ENCODE measurements around the gene SCUBE3. TPM values are rescaled to one million over a fixed set of nuclear protein-coding genes. Genes with fewer than 3 reads are reported as not detected.

The SCUBE3 gene
- total RNA-seq, 1 donor from 2014 or later = 1.8 TPM

GRCh38 chr6:35230498-35230897 is 16.7 kb downstream of the SCUBE3 start:
- DNase-seq (ENCODE audit: low read depth) = no peak
- H3K4me3 ChIP-seq (ENCODE audit: low read depth, low read length) = no peak overlapping the region
- H3K27me3 ChIP-seq (ENCODE audit: control insufficient read depth, insufficient read depth, low read length) = no peaks in the 10 kb centered on the region
- H3K36me3 ChIP-seq (ENCODE audit: control insufficient read depth, insufficient read depth, low read length) = no peaks in the 10 kb centered on the region
- TF ChIP-seq, protein P1, sequence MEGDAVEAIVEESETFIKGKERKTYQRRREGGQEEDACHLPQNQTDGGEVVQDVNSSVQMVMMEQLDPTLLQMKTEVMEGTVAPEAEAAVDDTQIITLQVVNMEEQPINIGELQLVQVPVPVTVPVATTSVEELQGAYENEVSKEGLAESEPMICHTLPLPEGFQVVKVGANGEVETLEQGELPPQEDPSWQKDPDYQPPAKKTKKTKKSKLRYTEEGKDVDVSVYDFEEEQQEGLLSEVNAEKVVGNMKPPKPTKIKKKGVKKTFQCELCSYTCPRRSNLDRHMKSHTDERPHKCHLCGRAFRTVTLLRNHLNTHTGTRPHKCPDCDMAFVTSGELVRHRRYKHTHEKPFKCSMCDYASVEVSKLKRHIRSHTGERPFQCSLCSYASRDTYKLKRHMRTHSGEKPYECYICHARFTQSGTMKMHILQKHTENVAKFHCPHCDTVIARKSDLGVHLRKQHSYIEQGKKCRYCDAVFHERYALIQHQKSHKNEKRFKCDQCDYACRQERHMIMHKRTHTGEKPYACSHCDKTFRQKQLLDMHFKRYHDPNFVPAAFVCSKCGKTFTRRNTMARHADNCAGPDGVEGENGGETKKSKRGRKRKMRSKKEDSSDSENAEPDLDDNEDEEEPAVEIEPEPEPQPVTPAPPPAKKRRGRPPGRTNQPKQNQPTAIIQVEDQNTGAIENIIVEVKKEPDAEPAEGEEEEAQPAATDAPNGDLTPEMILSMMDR (IDR thresholded peaks at IDR 0.05; ENCODE audit: insufficient read depth, low read length, poor library complexity, severe bottlenecking) = no peak

DNA sequence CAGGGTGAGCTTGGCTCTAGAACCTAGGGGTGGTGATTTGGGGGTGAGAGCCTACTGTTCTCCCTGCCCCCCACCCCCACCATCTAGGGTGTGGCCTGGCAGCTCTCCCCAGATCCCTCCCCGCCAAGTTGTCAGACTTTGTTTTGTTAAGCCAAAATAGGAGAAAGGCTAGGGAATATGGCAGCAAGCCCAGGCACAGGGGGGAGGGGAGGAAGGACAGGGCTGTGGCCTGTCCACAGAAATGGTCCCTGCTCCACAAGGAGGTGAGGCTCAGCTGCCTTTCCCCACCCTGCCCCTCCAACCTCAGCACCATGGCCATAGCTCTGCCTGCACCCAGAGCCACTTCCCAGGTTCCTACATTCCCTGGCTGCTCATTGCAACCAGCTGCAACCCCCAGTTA is 17.2 kb downstream of the SCUBE3 start:
- no peaks in the 10 kb centered on the region for H3K36me3 ChIP-seq (ENCODE audit: control insufficient read depth, insufficient read depth, low read length)
- H3K4me3 ChIP-seq (ENCODE audit: low read depth, low read length) = no peak overlapping the region
- DNase-seq (ENCODE audit: low read depth) = no peak
- TF ChIP-seq, protein P1 (IDR thresholded peaks at IDR 0.05; ENCODE audit: insufficient read depth, low read length, poor library complexity, severe bottlenecking) = no peak
- no peaks in the 10 kb centered on the region for H3K27me3 ChIP-seq (ENCODE audit: control insufficient read depth, insufficient read depth, low read length)

- no peaks in the 10 kb centered on the region for H3K36me3 ChIP-seq (ENCODE audit: control insufficient read depth, insufficient read depth, low read length)
- TF ChIP-seq, protein P1 (IDR thresholded peaks at IDR 0.05; ENCODE audit: insufficient read depth, low read length, poor library complexity, severe bottlenecking) = no peak
- DNase-seq (ENCODE audit: low read depth) = no peak
- H3K4me3 ChIP-seq (ENCODE audit: low read depth, low read length) = no peak overlapping the region
- no peaks in the 10 kb centered on the region for H3K27me3 ChIP-seq (ENCODE audit: control insufficient read depth, insufficient read depth, low read length)
Measured at GRCh38 chr6:35231563-35231962, 17.8 kb downstream of the SCUBE3 start.

- no peak for DNase-seq (ENCODE audit: low read depth)
- TF ChIP-seq, protein P1 (IDR thresholded peaks at IDR 0.05; ENCODE audit: insufficient read depth, low read length, poor library complexity, severe bottlenecking) = no peak
- Histone ChIP-seq H3K27me3 (ENCODE audit: control insufficient read depth, insufficient read depth, low read length) (no peaks in the 10 kb centered on the region), H3K4me3 (ENCODE audit: low read depth, low read length) (no peak overlapping the region), H3K36me3 (ENCODE audit: control insufficient read depth, insufficient read depth, low read length) (no peaks in the 10 kb centered on the region)
Measured at GRCh38 chr6:35234901-35235300, 21.1 kb downstream of the SCUBE3 start.

GRCh38 chr6:35236223-35236622 is 22.5 kb downstream of the SCUBE3 start:
- TF ChIP-seq, protein P1 (IDR thresholded peaks at IDR 0.05; ENCODE audit: insufficient read depth, low read length, poor library complexity, severe bottlenecking) = no peak
- no peak overlapping the region for H3K4me3 ChIP-seq (ENCODE audit: low read depth, low read length)
- DNase-seq (ENCODE audit: low read depth) = no peak
- no peaks in the 10 kb centered on the region for H3K27me3 ChIP-seq (ENCODE audit: control insufficient read depth, insufficient read depth, low read length)
- no peaks in the 10 kb centered on the region for H3K36me3 ChIP-seq (ENCODE audit: control insufficient read depth, insufficient read depth, low read length)

DNA sequence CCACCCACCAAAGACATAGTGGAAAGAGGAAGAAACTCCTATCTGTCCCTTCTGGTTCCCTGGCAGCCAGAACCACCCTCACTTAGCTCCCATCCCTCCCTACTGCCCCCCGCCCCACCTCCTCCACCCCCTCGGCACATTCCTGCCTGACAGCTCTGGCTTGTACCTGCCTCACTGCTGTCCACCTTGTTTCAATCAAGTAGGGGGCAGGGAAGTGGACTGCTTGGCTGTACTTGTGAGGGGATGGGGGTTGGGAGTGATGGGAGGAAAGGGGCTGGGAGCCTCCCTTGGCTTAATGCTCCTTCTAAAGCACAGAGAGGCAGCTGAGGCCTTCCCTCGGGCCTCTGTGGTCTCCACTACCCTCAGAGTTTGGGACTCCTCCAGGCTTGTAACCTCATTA is 23.7 kb downstream of the SCUBE3 start:
- TF ChIP-seq, protein P1 (IDR thresholded peaks at IDR 0.05; ENCODE audit: insufficient read depth, low read length, poor library complexity, severe bottlenecking) = no peak
- H3K4me3 ChIP-seq (ENCODE audit: low read depth, low read length) = no peak overlapping the region
- no peaks in the 10 kb centered on the region for H3K36me3 ChIP-seq (ENCODE audit: control insufficient read depth, insufficient read depth, low read length)
- DNase-seq (ENCODE audit: low read depth) = no peak
- H3K27me3 ChIP-seq (ENCODE audit: control insufficient read depth, insufficient read depth, low read length) = no peaks in the 10 kb centered on the region
